Measurements from ENCODE around the gene HSPB7.

- TF ChIP-seq CTCF (conservative IDR thresholded peaks at IDR 0.05) (no peak), ZFX (IDR thresholded peaks at IDR 0.05) (no peak)
Observed at GRCh38 chr1:15992187-15992553, 25.7 kb downstream of the HSPB7 start.

All from C4-2B (cell line).